Naive thymus-derived CD4-positive, alpha-beta T cell (primary cell): ENCODE measurements around the gene HOXB7. TPM values are rescaled to one million over a fixed set of nuclear protein-coding genes. Genes with fewer than 3 reads are reported as not detected.

Experiments
- ATAC-seq: fragments of 150-1000 bp; cut with Tn5 transposase; 2 replicates; pipeline ENCODE4 v1.10.0; 2021; ENCODE audit warnings: mild to moderate bottlenecking, moderate library complexity
- CTCF ChIA-PET: fragments of 350-600 bp; sonication (Branson Sonifier 250); formaldehyde crosslinking; loops from one replicate; lab custom pipeline; 2021; ENCODE audit warnings: antibody characterized with exemption; lab: Charles Lee
- POLR2A ChIA-PET: fragments of 350-600 bp; sonication (Branson Sonifier 250); formaldehyde crosslinking; loops from one replicate; lab custom pipeline; 2021; ENCODE audit warnings: antibody characterized with exemption, inconsistent platforms; lab: Charles Lee
- DNase-seq, 9 donors: peaks; one replicate each; pipeline versions ENCODE4 v3.0.0 to v3.0.0-alpha.2; 2020 to 2022; ENCODE audit warnings: mixed read lengths in 1 of 9
- H3K27ac ChIP-seq: one replicate; pipeline ENCODE4 v1.7.0; 2013; ENCODE audit warnings: mild to moderate bottlenecking, low read depth, low read length, moderate library complexity
- H3K27me3 ChIP-seq, 2 donors: one replicate each; pipeline ENCODE4 v1.7.0; 2013; ENCODE audit warnings: low read length in 2 of 2, mild to moderate bottlenecking in 2 of 2, moderate library complexity in 2 of 2; ENCODE audit not compliant: control insufficient read depth in 2 of 2, insufficient read depth in 2 of 2
- H3K36me3 ChIP-seq, 3 experiments: 1 replicate in 2 of 3; 2 replicates in 1 of 3; pipeline ENCODE4 v1.7.0; 2013; ENCODE audit warnings: low read length in 3 of 3, mild to moderate bottlenecking in 3 of 3, moderate library complexity in 1 of 3; ENCODE audit not compliant: insufficient read depth in 3 of 3, control insufficient read depth in 2 of 3
- H3K4me1 ChIP-seq, 2 donors: one replicate each; pipeline ENCODE4 v1.7.0; 2013; ENCODE audit warnings: low read length in 2 of 2, mild to moderate bottlenecking in 2 of 2, moderate library complexity in 1 of 2; ENCODE audit not compliant: control insufficient read depth in 2 of 2, insufficient read depth in 2 of 2
- H3K4me3 ChIP-seq: 2 replicates; pipeline ENCODE4 v1.7.0; 2013; ENCODE audit warnings: mild to moderate bottlenecking, low read length
- H3K9me3 ChIP-seq, 3 experiments: 1 replicate in 2 of 3; 2 replicates in 1 of 3; pipeline ENCODE4 v1.7.0; 2013; ENCODE audit warnings: low read length in 3 of 3; ENCODE audit not compliant: control insufficient read depth in 2 of 3
- H3K27ac Mint-ChIP-seq, 9 donors: one replicate each; pipeline ENCODE4 v1.8.0; 2020 to 2022; ENCODE audit warnings: mixed read lengths in 9 of 9, mild to moderate bottlenecking in 8 of 9, moderate library complexity in 5 of 9, inconsistent platforms in 2 of 9
- H3K27me3 Mint-ChIP-seq, 5 donors: one replicate each; pipeline ENCODE4 v1.8.0; 2021 to 2022; ENCODE audit warnings: mixed read lengths in 5 of 5, mild to moderate bottlenecking in 1 of 5
- H3K36me3 Mint-ChIP-seq, 5 donors: one replicate each; pipeline ENCODE4 v1.8.0; 2020 to 2022; ENCODE audit warnings: mixed read lengths in 5 of 5, mild to moderate bottlenecking in 3 of 5, inconsistent platforms in 1 of 5
- H3K4me1 Mint-ChIP-seq, 7 donors: one replicate each; pipeline ENCODE4 v1.8.0; 2020 to 2022; ENCODE audit warnings: mixed read lengths in 7 of 7, mild to moderate bottlenecking in 3 of 7, inconsistent platforms in 1 of 7
- H3K4me3 Mint-ChIP-seq, 10 donors: one replicate each; pipeline ENCODE4 v1.8.0; 2020 to 2022; ENCODE audit warnings: mild to moderate bottlenecking in 10 of 10, mixed read lengths in 10 of 10, moderate library complexity in 6 of 10, inconsistent platforms in 2 of 10
- H3K9me3 Mint-ChIP-seq, 11 donors: one replicate each; pipeline ENCODE4 v1.8.0; 2020 to 2022; ENCODE audit warnings: mixed read lengths in 11 of 11, mild to moderate bottlenecking in 4 of 11, inconsistent platforms in 1 of 11, moderate library complexity in 1 of 11
- intact Hi-C, 2 donors: fragments of 100-400 bp; cut with micrococcal nuclease; formaldehyde crosslinking; loops; one replicate each; pipeline ENCODE4 v1.15.1; 2023
- polyA plus RNA-seq, 2 donors: library from polyadenylated mRNA; unstranded; fragments of 300-500 nt; fragmentation: Illumina TruSeq; gene quantifications; one replicate each; pipeline ENCODE4 v1.2.3, GENCODE V29; 2021
- total RNA-seq, 6 experiments: library from RNA in 5 of 6; stranded (reverse) in 5 of 6; gene quantifications; 1 replicate in 5 of 6; 2 replicates in 1 of 6; pipeline ENCODE4 v1.2.3 and lab custom pipeline; 2021 to 2026

HOXB7 gene
- total RNA-seq (under 1 TPM in 1 of 5 experiments, not detected in 4; 0.31 TPM), polyA plus RNA-seq (not detected), total RNA-seq (lab: John Stamatoyannopoulos, UW) (not detected)

- ChIA-PET POLR2A (no interaction called here), CTCF (interaction anchor here (1.7 kb wide), 1 partner anchor 9 kb away, joined by 7 read pairs; no protein-coding TSS in a partner anchor)
- intact Hi-C loops: loop anchor here (5.0 to 10.0 kb wide), 5 partner anchors 117 to 1354 kb away; partner anchors contain the start of genes DLX4 (in 1 of the 2), HOXB13 (in 1 of the 2), IGF2BP1 (in 1 of the 2) and PNPO (in 1 of the 2)
- H3K27me3 ChIP-seq: peaks cover 11 to 46% of the 10 kb centered on the region in 2 donors
- peaks cover 0 to 1% (median 0%) of the 10 kb centered on the region in 11 donors for H3K9me3 Mint-ChIP-seq
- peak within 1 kb of the TSS in 6 of 9 donors; percentile 26 to 77 (median 70) for H3K27ac Mint-ChIP-seq
- H3K27ac ChIP-seq: no peak within 1 kb of the TSS
- no peaks in the 10 kb centered on the region for H3K9me3 ChIP-seq
- H3K4me3 Mint-ChIP-seq: peak within 1 kb of the TSS; percentile 74 to 97 (median 90)
- peaks cover 0 to 1% (median 0%) of the 10 kb centered on the region in 5 donors for H3K36me3 Mint-ChIP-seq
- ATAC-seq (peak; percentile 36), DNase-seq (peak in 3 of 9 donors; percentile 21 to 73 (median 32))
- peaks cover 28 to 42% of the 10 kb centered on the region in 2 donors for H3K4me1 ChIP-seq
- peak within 1 kb of the TSS; percentile 81 for H3K4me3 ChIP-seq
- H3K36me3 ChIP-seq: no peaks in the 10 kb centered on the region
- H3K27me3 Mint-ChIP-seq: peaks cover 73 to 83% (median 77%) of the 10 kb centered on the region in 5 donors
- H3K4me1 Mint-ChIP-seq: peaks cover 30 to 49% (median 44%) of the 10 kb centered on the region in 7 donors
These were observed at the start of gene HOXB7 for GRCh38 chr17:48610282-48611211. Gene HOXB7 (minus strand): TSS chr17:48611017. CDS start chr17:48610918, 99 bp downstream.

- H3K27me3 ChIP-seq: no peaks in the 10 kb centered on the region
- no peak overlapping the region for H3K4me3 Mint-ChIP-seq
- intact Hi-C loops: no loop called here
- H3K36me3 Mint-ChIP-seq: peaks cover 0 to 3% (median 0%) of the 10 kb centered on the region in 5 donors
- no peaks in the 10 kb centered on the region for H3K36me3 ChIP-seq
- CTCF ChIA-PET: interaction anchor here (0.5 kb wide), 1 partner anchor 54 kb away, joined by 4 read pairs; no protein-coding TSS in a partner anchor
- peaks cover 0 to 6% (median 1%) of the 10 kb centered on the region in 7 donors for H3K4me1 Mint-ChIP-seq
- POLR2A ChIA-PET: no interaction called here
- H3K9me3 Mint-ChIP-seq: peaks cover 0 to 2% (median 0%) of the 10 kb centered on the region in 11 donors
- ATAC-seq (no peak), DNase-seq (no peak)
- H3K9me3 ChIP-seq: no peaks in the 10 kb centered on the region
- no peaks in the 10 kb centered on the region for H3K4me1 ChIP-seq
- peaks cover 0 to 50% (median 6%) of the 10 kb centered on the region in 5 donors for H3K27me3 Mint-ChIP-seq
- H3K27ac ChIP-seq: no peak overlapping the region
- H3K4me3 ChIP-seq: no peak overlapping the region
- H3K27ac Mint-ChIP-seq: no peak overlapping the region
These were observed 45.1 kb upstream of the HOXB7 start for GRCh38 chr17:48655913-48656312.

GRCh38 chr17:48649741-48650140 lies 38.9 kb upstream of the HOXB7 start:
- ChIA-PET POLR2A (no interaction called here), CTCF (interaction anchor here (0.6 kb wide), 1 partner anchor 534 kb away, joined by 3 read pairs; no protein-coding TSS in a partner anchor)
- H3K36me3 Mint-ChIP-seq: peaks cover 0 to 3% (median 0%) of the 10 kb centered on the region in 5 donors
- Histone ChIP-seq H3K4me3 (no peak overlapping the region), H3K9me3 (no peaks in the 10 kb centered on the region), H3K27me3 (peaks cover 0 to 26% of the 10 kb centered on the region in 2 donors), H3K36me3 (no peaks in the 10 kb centered on the region), H3K27ac (no peak overlapping the region), H3K4me1 (peaks cover 0 to 6% of the 10 kb centered on the region in 2 donors)
- no peak overlapping the region for H3K4me3 Mint-ChIP-seq
- no peak overlapping the region for H3K27ac Mint-ChIP-seq
- H3K9me3 Mint-ChIP-seq: peaks cover 0 to 2% (median 0%) of the 10 kb centered on the region in 11 donors
- DNase-seq (no peak), ATAC-seq (no peak)
- peaks cover 7 to 26% (median 19%) of the 10 kb centered on the region in 7 donors for H3K4me1 Mint-ChIP-seq
- intact Hi-C loops: no loop called here
- peaks cover 37 to 71% (median 44%) of the 10 kb centered on the region in 5 donors for H3K27me3 Mint-ChIP-seq

- no peak overlapping the region for H3K27ac Mint-ChIP-seq
- CTCF ChIA-PET: interaction anchor here (0.6 kb wide), 1 partner anchor 286 kb away, joined by 3 read pairs; no protein-coding TSS in a partner anchor
These were observed 37.1 kb upstream of the HOXB7 start for GRCh38 chr17:48647963-48648245.

GRCh38 chr17:48647103-48647962 lies 36.5 kb upstream of the HOXB7 start:
- no peak overlapping the region for H3K27ac ChIP-seq

More at GRCh38 chr17:48647963-48648245, 37.1 kb upstream of the HOXB7 start:
- POLR2A ChIA-PET: no interaction called here
- Mint-ChIP-seq H3K27me3 (peaks cover 55 to 81% (median 63%) of the 10 kb centered on the region in 5 donors), H3K9me3 (peaks cover 0 to 2% (median 0%) of the 10 kb centered on the region in 11 donors), H3K4me1 (peaks cover 7 to 26% (median 19%) of the 10 kb centered on the region in 7 donors), H3K36me3 (peaks cover 0 to 3% (median 0%) of the 10 kb centered on the region in 5 donors), H3K4me3 (peak overlapping the region; percentile 73 to 100 (median 84))
- H3K27ac ChIP-seq: no peak overlapping the region
- DNase-seq: no peak
- peaks cover 0 to 6% of the 10 kb centered on the region in 2 donors for H3K4me1 ChIP-seq
- no peaks in the 10 kb centered on the region for H3K36me3 ChIP-seq
- ATAC-seq: no peak
- H3K27me3 ChIP-seq: peaks cover 0 to 33% of the 10 kb centered on the region in 2 donors
- intact Hi-C loops: no loop called here
- peak overlapping the region; percentile 70 for H3K4me3 ChIP-seq
- no peaks in the 10 kb centered on the region for H3K9me3 ChIP-seq

More at GRCh38 chr17:48647103-48647962, 36.5 kb upstream of the HOXB7 start:
- peak; percentile 34 for ATAC-seq
- Mint-ChIP-seq H3K27me3 (peaks cover 59 to 84% (median 68%) of the 10 kb centered on the region in 5 donors), H3K4me3 (peak overlapping the region; percentile 80 to 100 (median 88)), H3K4me1 (peaks cover 7 to 27% (median 18%) of the 10 kb centered on the region in 7 donors), H3K27ac (no peak overlapping the region), H3K9me3 (peaks cover 0 to 2% (median 0%) of the 10 kb centered on the region in 11 donors), H3K36me3 (peaks cover 0 to 3% (median 0%) of the 10 kb centered on the region in 5 donors)
- intact Hi-C loops: no loop called here
- peaks cover 0 to 36% of the 10 kb centered on the region in 2 donors for H3K27me3 ChIP-seq
- ChIA-PET CTCF (interaction anchor here (0.6 kb wide), 1 partner anchor 287 kb away, joined by 3 read pairs; no protein-coding TSS in a partner anchor), POLR2A (no interaction called here)
- H3K36me3 ChIP-seq: no peaks in the 10 kb centered on the region
- H3K4me1 ChIP-seq: peaks cover 0 to 6% of the 10 kb centered on the region in 2 donors
- H3K9me3 ChIP-seq: no peaks in the 10 kb centered on the region
- peak overlapping the region; percentile 70 for H3K4me3 ChIP-seq
- DNase-seq: no peak
